Measurements from ENCODE around the gene CHMP2A. TPM values are rescaled to one million over a fixed set of nuclear protein-coding genes. Genes with fewer than 3 reads are reported as not detected.

CHMP2A gene
- total and polyA plus RNA-seq, 2 of the 8 experiments (the other 6 are each of a cell fraction or from before 2014, with no cell fraction given): 70.0 to 132 TPM

DNA sequence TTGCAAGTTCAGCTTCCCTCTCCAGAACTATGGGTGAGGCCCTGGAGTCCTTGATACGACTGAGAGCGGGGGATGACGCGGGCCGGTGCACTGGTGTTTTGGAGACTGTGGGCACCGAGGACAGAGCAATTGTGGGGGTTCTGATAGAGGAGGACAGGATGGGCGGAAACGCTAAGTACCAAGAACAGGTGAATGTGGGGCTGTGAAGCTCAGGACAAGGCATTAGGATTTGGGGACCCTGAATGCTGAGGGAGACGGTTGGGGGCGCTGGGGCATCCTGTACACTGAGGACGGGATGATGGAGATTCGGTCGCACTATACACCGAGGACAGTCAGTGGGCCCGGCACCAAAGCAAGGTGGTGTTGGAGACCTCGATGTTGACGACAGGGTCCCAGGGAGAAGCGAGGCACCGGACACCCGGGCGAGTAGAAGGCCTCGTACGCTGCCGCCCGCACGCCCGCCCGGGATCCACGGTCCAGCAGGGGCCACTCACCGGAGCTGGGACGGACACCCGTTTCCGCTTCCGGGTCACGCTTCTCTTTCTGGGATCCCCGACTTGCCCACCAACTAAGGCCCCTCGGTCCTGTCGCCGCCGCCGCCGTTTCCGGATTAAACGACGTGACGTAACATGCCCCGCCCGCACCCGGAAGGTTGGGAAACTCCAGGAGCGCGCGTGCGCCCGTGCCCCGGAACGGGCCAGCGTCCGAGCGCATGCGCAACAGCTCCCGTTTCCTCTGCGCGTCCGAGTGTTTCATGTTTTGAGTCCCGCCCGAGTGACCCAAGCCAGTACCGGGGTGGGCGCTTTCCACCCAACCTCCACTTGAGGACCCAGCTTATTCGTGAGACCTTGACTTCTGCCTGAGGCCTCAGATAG, at the start of gene CHMP2A (continued):
- 0 out of 2 replicates have a peak, but pooled peaks have one; percentile 20 for TF ChIP-seq FOSL1 (IDR thresholded peaks at IDR 0.05; ENCODE audit: insufficient read depth, low read depth, low read length)
- no peak; the same call in 1 of the 2 replicates for TF ChIP-seq BACH1 (IDR thresholded peaks at IDR 0.05; ENCODE audit: low read length)
- TF ChIP-seq RAD21 (IDR thresholded peaks at IDR 0.05 in 1 of 2, conservative IDR thresholded peaks at IDR 0.05 in 1 of 2; ENCODE audit: low read depth in 2 of 2, low read length in 2 of 2): no peak
- no peak for TF ChIP-seq CBX5 (IDR thresholded peaks at IDR 0.05; ENCODE audit: low read depth, low read length)
- no peak for TF ChIP-seq MAFK (IDR thresholded peaks at IDR 0.05; ENCODE audit: low read depth, low read length)

Measured in H1 (cell line).